ENCODE measurements around the gene HTR6. TPM values are rescaled to one million over a fixed set of nuclear protein-coding genes. Genes with fewer than 3 reads are reported as not detected.

HTR6 gene
- total RNA-seq, 1 experiment from 2014 or later = not detected

DNA sequence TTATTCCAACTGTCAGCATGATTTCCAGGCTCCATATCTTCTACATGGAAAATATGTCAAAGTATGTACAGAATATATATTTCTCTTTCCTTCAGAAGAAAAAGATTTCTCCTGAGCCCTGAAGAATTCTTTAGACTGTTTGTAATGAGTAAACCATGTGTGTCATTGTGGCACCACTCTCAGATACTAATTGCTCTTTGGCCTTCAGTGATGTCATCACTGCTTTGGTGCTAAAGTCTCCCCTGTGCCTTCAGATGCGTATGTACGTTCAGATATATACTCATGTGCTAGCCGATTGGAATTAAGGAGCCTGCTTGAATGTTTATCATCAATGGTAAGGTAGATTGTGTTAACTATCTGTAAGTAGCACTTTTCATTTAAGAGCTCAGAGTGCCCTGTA, 41.2 kb upstream of the HTR6 start:
- no TSS peak for BruUV-seq (replicated peaks)
- Histone ChIP-seq H3K9ac (ENCODE audit: low read length) (no peak overlapping the region), H3K27me3 (ENCODE audit: low read length) (no peaks in the 10 kb centered on the region), H3K4me3 (ENCODE audit: low read length) (no peak overlapping the region), H3F3A (ENCODE audit: low read length, unreplicated experiment) (no peaks in the 10 kb centered on the region), H3K27ac (ENCODE audit: low read length) (no peak overlapping the region), H3K36me3 (ENCODE audit: low read depth, low read length) (peaks cover 19% of the 10 kb centered on the region), H4K20me1 (ENCODE audit: low read length) (no peaks in the 10 kb centered on the region; the same call in 1 of the 2 replicates), H2AFZ (ENCODE audit: low read length) (no peak overlapping the region), H3K4me1 (ENCODE audit: insufficient read depth, low read length) (no peaks in the 10 kb centered on the region), H3K9me2 (replicated peaks; ENCODE audit: low read length) (no peaks in the 10 kb centered on the region), H3K79me2 (ENCODE audit: low read length) (peaks cover 32% of the 10 kb centered on the region), H3K4me2 (ENCODE audit: low read length) (no peak overlapping the region), H3K9me3 (ENCODE audit: low read length) (no peaks in the 10 kb centered on the region)
- ATAC-seq (no peak), DNase-seq (no peak)
- CTCF ChIA-PET = no interaction called here
- no peak for TF ChIP-seq EZH2 (IDR thresholded peaks at IDR 0.05; ENCODE audit: low read length, unreplicated experiment)
- TF ChIP-seq EZH2phosphoT487 (IDR thresholded peaks at IDR 0.05; ENCODE audit: borderline replicate concordance, low read length) = no peak
- TF ChIP-seq, protein P1, sequence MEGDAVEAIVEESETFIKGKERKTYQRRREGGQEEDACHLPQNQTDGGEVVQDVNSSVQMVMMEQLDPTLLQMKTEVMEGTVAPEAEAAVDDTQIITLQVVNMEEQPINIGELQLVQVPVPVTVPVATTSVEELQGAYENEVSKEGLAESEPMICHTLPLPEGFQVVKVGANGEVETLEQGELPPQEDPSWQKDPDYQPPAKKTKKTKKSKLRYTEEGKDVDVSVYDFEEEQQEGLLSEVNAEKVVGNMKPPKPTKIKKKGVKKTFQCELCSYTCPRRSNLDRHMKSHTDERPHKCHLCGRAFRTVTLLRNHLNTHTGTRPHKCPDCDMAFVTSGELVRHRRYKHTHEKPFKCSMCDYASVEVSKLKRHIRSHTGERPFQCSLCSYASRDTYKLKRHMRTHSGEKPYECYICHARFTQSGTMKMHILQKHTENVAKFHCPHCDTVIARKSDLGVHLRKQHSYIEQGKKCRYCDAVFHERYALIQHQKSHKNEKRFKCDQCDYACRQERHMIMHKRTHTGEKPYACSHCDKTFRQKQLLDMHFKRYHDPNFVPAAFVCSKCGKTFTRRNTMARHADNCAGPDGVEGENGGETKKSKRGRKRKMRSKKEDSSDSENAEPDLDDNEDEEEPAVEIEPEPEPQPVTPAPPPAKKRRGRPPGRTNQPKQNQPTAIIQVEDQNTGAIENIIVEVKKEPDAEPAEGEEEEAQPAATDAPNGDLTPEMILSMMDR (conservative IDR thresholded peaks at IDR 0.05; ENCODE audit: low read depth, low read length) = no peak
- POLR2A ChIA-PET (ENCODE audit: unreplicated experiment) = no interaction called here
- intact Hi-C loops (cut with micrococcal nuclease) = no loop called here

DNA sequence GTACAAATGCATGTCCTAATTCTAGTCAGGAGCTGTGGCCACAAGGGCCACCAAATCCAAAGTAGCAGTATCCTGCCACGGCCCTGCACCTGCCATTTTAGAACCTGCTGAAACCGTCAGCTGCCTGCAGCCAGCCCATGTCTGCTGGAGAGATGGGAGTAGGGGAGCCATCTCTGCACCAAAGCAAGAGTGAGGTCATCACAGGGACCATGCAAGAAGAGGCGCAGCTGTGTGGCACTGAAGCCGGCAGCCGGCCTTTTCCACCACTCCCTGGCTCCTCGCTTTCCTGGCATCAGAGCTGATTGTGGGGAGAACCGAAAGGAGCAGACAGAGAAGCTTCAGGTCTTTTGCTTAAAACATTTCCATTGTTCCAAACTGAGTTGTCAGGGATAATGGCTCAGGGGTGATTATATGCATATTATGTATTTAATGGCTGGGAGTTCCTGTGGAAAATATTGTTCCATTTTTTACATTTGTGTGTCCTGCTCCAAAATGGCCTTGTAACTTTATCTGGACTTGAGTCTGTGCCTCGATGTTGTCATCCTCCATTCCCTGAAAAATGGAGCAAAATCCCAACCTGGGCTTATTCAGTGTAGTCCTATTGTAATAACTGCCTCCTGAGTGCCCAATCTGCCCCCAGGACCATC, 39.3 kb upstream of the HTR6 start:
- Histone ChIP-seq H4K20me1 (ENCODE audit: low read length) (no peaks in the 10 kb centered on the region), H3K27ac (ENCODE audit: low read length) (no peak overlapping the region), H3K9me2 (replicated peaks; ENCODE audit: low read length) (no peaks in the 10 kb centered on the region), H3F3A (ENCODE audit: low read length, unreplicated experiment) (no peaks in the 10 kb centered on the region), H2AFZ (ENCODE audit: low read length) (no peak overlapping the region), H3K9me3 (ENCODE audit: low read length) (no peaks in the 10 kb centered on the region), H3K9ac (ENCODE audit: low read length) (no peak overlapping the region), H3K27me3 (ENCODE audit: low read length) (no peaks in the 10 kb centered on the region), H3K4me2 (ENCODE audit: low read length) (no peak overlapping the region), H3K79me2 (ENCODE audit: low read length) (peaks cover 14% of the 10 kb centered on the region), H3K36me3 (ENCODE audit: low read depth, low read length) (peaks cover 19% of the 10 kb centered on the region), H3K4me3 (ENCODE audit: low read length) (no peak overlapping the region), H3K4me1 (ENCODE audit: insufficient read depth, low read length) (no peaks in the 10 kb centered on the region)
- intact Hi-C loops (cut with micrococcal nuclease) = no loop called here
- no TSS peak for BruUV-seq (replicated peaks)
- no peak for TF ChIP-seq EZH2 (IDR thresholded peaks at IDR 0.05; ENCODE audit: low read length, unreplicated experiment)
- TF ChIP-seq, protein P1 (conservative IDR thresholded peaks at IDR 0.05; ENCODE audit: low read depth, low read length) = no peak
- no peak for TF ChIP-seq EZH2phosphoT487 (IDR thresholded peaks at IDR 0.05; ENCODE audit: borderline replicate concordance, low read length)
- DNase-seq (no peak), ATAC-seq (no peak)
- ChIA-PET POLR2A (ENCODE audit: unreplicated experiment) (no interaction called here), CTCF (no interaction called here)

- Histone ChIP-seq H3K9me2 (replicated peaks; ENCODE audit: low read length) (no peaks in the 10 kb centered on the region), H3K9me3 (ENCODE audit: low read length) (no peaks in the 10 kb centered on the region), H3K4me2 (ENCODE audit: low read length) (no peak overlapping the region), H3K79me2 (ENCODE audit: low read length) (no peaks in the 10 kb centered on the region), H3F3A (ENCODE audit: low read length, unreplicated experiment) (no peaks in the 10 kb centered on the region), H3K27ac (ENCODE audit: low read length) (no peak overlapping the region), H3K36me3 (ENCODE audit: low read depth, low read length) (peaks cover 19% of the 10 kb centered on the region), H3K4me1 (ENCODE audit: insufficient read depth, low read length) (no peaks in the 10 kb centered on the region), H3K4me3 (ENCODE audit: low read length) (no peak overlapping the region), H3K9ac (ENCODE audit: low read length) (no peak overlapping the region), H3K27me3 (ENCODE audit: low read length) (no peaks in the 10 kb centered on the region), H4K20me1 (ENCODE audit: low read length) (no peaks in the 10 kb centered on the region), H2AFZ (ENCODE audit: low read length) (no peak overlapping the region)
- DNase-seq (no peak), ATAC-seq (no peak)
- TF ChIP-seq EZH2phosphoT487 (IDR thresholded peaks at IDR 0.05; ENCODE audit: borderline replicate concordance, low read length) (no peak), EZH2 (IDR thresholded peaks at IDR 0.05; ENCODE audit: low read length, unreplicated experiment) (no peak)
- TF ChIP-seq, protein P1 (conservative IDR thresholded peaks at IDR 0.05; ENCODE audit: low read depth, low read length) = no peak
- BruUV-seq (replicated peaks) = no TSS peak
- ChIA-PET POLR2A (ENCODE audit: unreplicated experiment) (interaction anchor here (0.6 kb wide), 1 partner anchor 256 kb away, joined by 3 read pairs; no protein-coding TSS in a partner anchor), CTCF (no interaction called here)
- intact Hi-C loops (cut with micrococcal nuclease) = no loop called here
Measured at GRCh38 chr1:19628879-19629278, 35.8 kb upstream of the HTR6 start.
